Esophagus muscularis mucosa (tissue), 4 donors: Measurements from ENCODE around the gene DSTN.

Experiments used
- CTCF ChIP-seq, 3 experiments: fragments of 200-600 bp in 2 of 3; fragments of 450-650 bp in 1 of 3; sonication (generic) in 2 of 3; IDR thresholded peaks; one replicate each; pipeline ENCODE4 v1.5.1; 2017 to 2019; ENCODE audit warnings: antibody characterized with exemption in 3 of 3, mild to moderate bottlenecking in 2 of 3, moderate library complexity in 1 of 3
- EP300 ChIP-seq: sonication (generic); formaldehyde crosslinking; IDR thresholded peaks from one replicate; pipeline ENCODE4 v1.6.1; 2017; ENCODE audit warnings: antibody characterized with exemption
- POLR2A ChIP-seq: fragments of 450-650 bp; IDR thresholded peaks from one replicate; pipeline ENCODE4 v1.6.1; 2017; ENCODE audit warnings: antibody characterized with exemption, moderate library complexity, mild to moderate bottlenecking, low read depth
- POLR2AphosphoS5 ChIP-seq, 2 donors: sonication (generic); formaldehyde crosslinking; IDR thresholded peaks; one replicate each; pipeline ENCODE4 v1.6.1; 2017; ENCODE audit warnings: antibody characterized with exemption in 2 of 2

- TF ChIP-seq POLR2A (no peak), POLR2AphosphoS5 (IDR thresholded peaks at IDR 0.05) (no peak), CTCF (IDR thresholded peaks at IDR 0.05) (no peak), EP300 (no peak)
Observed at GRCh38 chr20:17617868-17618672, 48.2 kb downstream of the DSTN start.
